ENCODE measurements around the gene SNTG2. TPM values are rescaled to one million over a fixed set of nuclear protein-coding genes. Genes with fewer than 3 reads are reported as not detected.
"Not testable (repeated sequence)": the region's sequence is repeated elsewhere in the genome, so short reads cannot be mapped to it uniquely, and the experiment has no call there.

The SNTG2 gene
- total and polyA plus RNA-seq, 2 of the 13 experiments (the other 11 are each of a cell fraction or from before 2014, with no cell fraction given), result not detected

DNA sequence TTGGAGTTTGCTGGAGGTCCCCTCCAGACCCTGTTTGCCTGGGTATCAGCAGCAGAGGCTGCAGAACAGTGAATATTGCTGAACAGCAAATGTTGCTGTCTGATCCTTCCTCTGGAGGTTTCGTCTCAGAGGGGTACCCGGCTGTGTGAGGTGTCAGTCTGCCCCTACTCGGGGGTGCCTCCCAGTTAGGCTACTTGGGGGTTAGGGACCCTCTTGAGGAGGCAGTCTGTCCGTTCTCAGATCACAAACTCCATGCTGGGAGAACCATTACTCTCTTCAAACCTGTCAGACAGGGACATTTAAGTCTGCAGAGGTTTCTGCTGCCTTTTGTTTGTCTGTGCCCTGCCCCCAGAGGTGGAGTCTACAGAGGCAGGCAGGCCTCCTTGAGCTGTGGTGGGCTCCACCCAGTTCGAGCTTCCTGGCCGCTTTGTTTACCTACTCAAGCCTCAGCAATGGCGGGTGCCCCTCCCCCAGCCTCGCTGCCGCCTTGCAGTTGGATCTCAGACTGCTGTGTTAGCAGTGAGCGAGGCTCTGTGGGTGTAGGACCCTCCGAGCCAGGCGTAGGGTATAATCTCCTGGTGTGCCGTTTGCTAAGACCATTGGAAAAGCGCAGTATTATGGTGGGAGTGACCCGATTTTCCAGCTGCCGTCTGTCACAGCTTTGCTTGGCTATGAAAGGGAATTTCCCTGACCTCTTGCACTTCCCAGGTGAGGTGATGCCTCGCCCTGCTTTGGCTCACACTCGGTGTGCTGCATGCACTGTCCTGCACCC lies 437.5 kb downstream of the SNTG2 start:
- H3K9ac ChIP-seq (ENCODE audit: insufficient read depth, low read depth, low read length); H3K9me3 ChIP-seq (ENCODE audit: low read length); H3K27ac ChIP-seq (ENCODE audit: extremely low read length, insufficient read depth, low read length); in situ Hi-C loops (cut with HindIII; ENCODE audit: extremely low pct_ligation_motif_present, low pct_unique_long_range_greater_than_20kb); H3K4me2 ChIP-seq (ENCODE audit: low read depth, low read length); H3K4me1 ChIP-seq (ENCODE audit: insufficient read depth, low read length); H3K4me3 ChIP-seq (replicated peaks in 1 of 3; ENCODE audit: insufficient read depth in 1 of 3, low read depth in 2 of 3, low read length in 3 of 3); CTCF ChIA-PET (ENCODE audit: low intra/inter-chr PET ratio, low total read pairs); BruUV-seq (replicated peaks); H3K27me3 ChIP-seq (ENCODE audit: control insufficient read depth in 1 of 2, insufficient read depth in 2 of 2, low read length in 2 of 2); H3K79me2 ChIP-seq (ENCODE audit: insufficient read depth, low read length); intact Hi-C loops (cut with micrococcal nuclease; ENCODE audit: unreplicated experiment); ATAC-seq; FAIRE-seq; H3K36me3 ChIP-seq (replicated peaks in 1 of 2; ENCODE audit: control insufficient read depth in 1 of 2, insufficient read depth in 2 of 2, low read length in 2 of 2); POLR2A ChIA-PET; DNase-seq (ENCODE audit: low spot score); H2AFZ ChIP-seq (ENCODE audit: low read length); H4K20me1 ChIP-seq (ENCODE audit: insufficient read depth, low read length): not testable (repeated sequence)
- WGBS (ENCODE audit: low lambda C conversion rate), result 8% methylated on average over 12 of the region's 18 CpGs

DNA sequence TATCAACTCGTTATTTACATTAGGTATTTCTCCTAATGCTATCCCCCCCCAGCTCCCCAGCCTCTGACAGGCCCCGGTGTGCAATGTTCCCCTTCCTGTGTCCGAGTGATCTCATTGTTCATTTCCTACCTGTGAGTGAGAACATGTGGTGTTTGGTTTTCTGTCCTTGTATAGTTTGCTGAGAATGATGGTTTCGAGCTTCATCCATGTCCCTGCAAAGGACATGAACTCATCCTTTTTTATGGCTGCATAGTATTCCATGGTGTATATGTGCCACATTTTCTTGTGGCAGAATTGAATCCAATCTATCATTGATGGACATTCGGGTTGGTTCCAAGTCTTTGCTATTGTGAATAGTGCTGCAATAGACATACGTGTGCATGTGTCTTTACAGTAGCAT lies 439.5 kb downstream of the SNTG2 start:
- intact Hi-C loops (cut with micrococcal nuclease; ENCODE audit: unreplicated experiment); in situ Hi-C loops (cut with HindIII; ENCODE audit: extremely low pct_ligation_motif_present, low pct_unique_long_range_greater_than_20kb): not testable (repeated sequence)

DNA sequence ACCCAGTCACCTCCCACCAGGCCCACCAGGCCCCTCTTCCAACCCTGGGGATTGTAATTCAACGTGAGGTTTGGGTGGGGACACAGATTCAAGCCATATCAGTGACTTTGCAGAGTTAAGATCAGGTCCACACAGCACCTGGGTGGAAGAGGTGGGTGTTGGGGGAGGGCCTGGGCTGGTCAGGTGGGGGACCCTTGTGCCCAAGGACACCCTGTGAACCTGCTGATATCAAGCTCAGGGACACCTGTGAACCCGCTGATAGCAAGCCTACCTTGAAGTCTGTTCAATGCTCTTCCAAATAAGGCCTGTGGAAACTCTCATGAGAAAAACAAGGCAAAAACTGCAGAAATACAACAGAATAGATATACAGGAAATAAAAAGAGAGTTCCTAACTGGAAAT lies 442.7 kb downstream of the SNTG2 start:
- Histone ChIP-seq H3K27ac (ENCODE audit: extremely low read length, insufficient read depth, low read length) (no peak overlapping the region), H3K9me3 (ENCODE audit: low read length) (no peaks in the 10 kb centered on the region), H4K20me1 (ENCODE audit: insufficient read depth, low read length) (no peaks in the 10 kb centered on the region), H3K4me3 (replicated peaks in 1 of 3; ENCODE audit: insufficient read depth in 1 of 3, low read depth in 2 of 3, low read length in 3 of 3) (no peak overlapping the region), H2AFZ (ENCODE audit: low read length) (no peak overlapping the region), H3K4me2 (ENCODE audit: low read depth, low read length) (no peak overlapping the region), H3K4me1 (ENCODE audit: insufficient read depth, low read length) (no peaks in the 10 kb centered on the region), H3K27me3 (ENCODE audit: control insufficient read depth in 1 of 2, insufficient read depth in 2 of 2, low read length in 2 of 2) (peaks cover 3 to 34% of the 10 kb centered on the region in 2 experiments; a peak in 3 of 5 replicates), H3K36me3 (replicated peaks in 1 of 2; ENCODE audit: control insufficient read depth in 1 of 2, insufficient read depth in 2 of 2, low read length in 2 of 2) (no peaks in the 10 kb centered on the region), H3K9ac (ENCODE audit: insufficient read depth, low read depth, low read length) (no peak overlapping the region), H3K79me2 (ENCODE audit: insufficient read depth, low read length) (no peaks in the 10 kb centered on the region)
- CTCF ChIA-PET (ENCODE audit: low intra/inter-chr PET ratio, low total read pairs), result no interaction called here
- ATAC-seq, result no peak
- BruUV-seq (replicated peaks), result no TSS peak
- in situ Hi-C loops (cut with HindIII; ENCODE audit: extremely low pct_ligation_motif_present, low pct_unique_long_range_greater_than_20kb) (no loop called here), intact Hi-C loops (cut with micrococcal nuclease; ENCODE audit: unreplicated experiment) (no loop called here)
- 0% methylated on average over 2 of the region's 2 CpGs for whole genome bisulfite sequencing (ENCODE audit: low lambda C conversion rate)
- POLR2A ChIA-PET, result no interaction called here
- DNase-seq (ENCODE audit: low spot score), result no peak
- FAIRE-seq, result no peak
- no peak for TF ChIP-seq ZNF30 (CRISPR knock-in tag; IDR thresholded peaks at IDR 0.05)
- TF ChIP-seq SATB2 (CRISPR knock-in tag; IDR thresholded peaks at IDR 0.05), result no peak
- TF ChIP-seq KMT2B (CRISPR knock-in tag; IDR thresholded peaks at IDR 0.05), result no peak
- TF ChIP-seq POLR2AphosphoS5 (IDR thresholded peaks at IDR 0.05; ENCODE audit: low read depth, low read length), result no peak
- no peak for TF ChIP-seq ZNF644 (CRISPR knock-in tag; IDR thresholded peaks at IDR 0.05; ENCODE audit: low read depth)
- TF ChIP-seq ATF7-NPFF (CRISPR knock-in tag; IDR thresholded peaks at IDR 0.05; ENCODE audit: low read depth), result no peak

More for the DNA sequence above, 439.5 kb downstream of the SNTG2 start:
- H3K4me1 ChIP-seq (ENCODE audit: insufficient read depth, low read length); BruUV-seq (replicated peaks); H4K20me1 ChIP-seq (ENCODE audit: insufficient read depth, low read length); H3K36me3 ChIP-seq (replicated peaks in 1 of 2; ENCODE audit: control insufficient read depth in 1 of 2, insufficient read depth in 2 of 2, low read length in 2 of 2); H3K4me2 ChIP-seq (ENCODE audit: low read depth, low read length); H3K4me3 ChIP-seq (replicated peaks in 1 of 3; ENCODE audit: insufficient read depth in 1 of 3, low read depth in 2 of 3, low read length in 3 of 3); DNase-seq (ENCODE audit: low spot score); H3K79me2 ChIP-seq (ENCODE audit: insufficient read depth, low read length); H3K27ac ChIP-seq (ENCODE audit: extremely low read length, insufficient read depth, low read length); CTCF ChIA-PET (ENCODE audit: low intra/inter-chr PET ratio, low total read pairs); FAIRE-seq; POLR2A ChIA-PET; H2AFZ ChIP-seq (ENCODE audit: low read length); H3K9me3 ChIP-seq (ENCODE audit: low read length); ATAC-seq; H3K9ac ChIP-seq (ENCODE audit: insufficient read depth, low read depth, low read length): not testable (repeated sequence)
- under 1% methylated on average over 6 of the region's 6 CpGs for WGBS (ENCODE audit: low lambda C conversion rate)
- H3K27me3 ChIP-seq (ENCODE audit: control insufficient read depth in 1 of 2, insufficient read depth in 2 of 2, low read length in 2 of 2), result peaks cover 0 to 15% of the 10 kb centered on the region in 2 experiments; a peak in 3 of 5 replicates
